Inflammatory macrophage treated with lipopolysaccharide for 1 hour (primary cell): ENCODE results near the gene PDHB.
A peak's percentile ranks its signal among the peaks of the same experiment; 100 is the strongest.
"Not testable (repeated sequence)": the region's sequence is repeated elsewhere in the genome, so short reads cannot be mapped to it uniquely, and the experiment has no call there.

Experiments
- DNase-seq, 2 donors: peaks; one replicate each; pipeline ENCODE4 v3.0.0-alpha.2; 2020 to 2022

The PDHB gene

GRCh38 chr3:58433400-58434167 is at the start of gene PDHB:
Gene PDHB (minus strand): TSS chr3:58433832. CDS start chr3:58433809, 23 bp downstream.
- DNase-seq, result peak; percentile 82 to 84

- DNase-seq, result no peak
These were observed 49.4 kb upstream of the PDHB start for GRCh38 chr3:58482917-58483636.

- DNase-seq, result no peak
These were observed 46.7 kb upstream of the PDHB start for GRCh38 chr3:58480309-58480708.

GRCh38 chr3:58478781-58479180 is 45.1 kb upstream of the PDHB start:
- DNase-seq, result no peak

- no peak for DNase-seq
These were observed 41.4 kb upstream of the PDHB start for GRCh38 chr3:58474967-58475578.

- peak; percentile 78 to 87 for DNase-seq
These were observed 40.8 kb upstream of the PDHB start for GRCh38 chr3:58474348-58474911.

GRCh38 chr3:58473275-58473674 is 39.6 kb upstream of the PDHB start:
- no peak for DNase-seq

GRCh38 chr3:58471025-58471887 is 37.6 kb upstream of the PDHB start:
- peak; percentile 75 to 80 for DNase-seq

GRCh38 chr3:58470363-58471024 is 36.9 kb upstream of the PDHB start:
- DNase-seq, result no peak

GRCh38 chr3:58469096-58469495 is 35.5 kb upstream of the PDHB start:
- DNase-seq, result no peak

GRCh38 chr3:58466899-58467563 is 33.4 kb upstream of the PDHB start:
- DNase-seq, result no peak

- no peak for DNase-seq
These were observed 31.2 kb upstream of the PDHB start for GRCh38 chr3:58464866-58465265.

- DNase-seq, result no peak
These were observed 30.3 kb upstream of the PDHB start for GRCh38 chr3:58463942-58464271.

- peak; percentile 55 to 74 for DNase-seq
These were observed 29.7 kb upstream of the PDHB start for GRCh38 chr3:58463181-58463941.

GRCh38 chr3:58462829-58463180 is 29.2 kb upstream of the PDHB start:
- DNase-seq, result no peak

- DNase-seq, result no peak
These were observed 25.5 kb upstream of the PDHB start for GRCh38 chr3:58459160-58459559.

GRCh38 chr3:58452176-58452575 is 18.5 kb upstream of the PDHB start:
- DNase-seq, result no peak

- no peak for DNase-seq
These were observed 8.2 kb upstream of the PDHB start for GRCh38 chr3:58441514-58442450.

- DNase-seq, result not testable (repeated sequence)
These were observed 7.3 kb upstream of the PDHB start for GRCh38 chr3:58440996-58441355.

- not testable (repeated sequence) for DNase-seq
These were observed 3.6 kb upstream of the PDHB start for GRCh38 chr3:58437276-58437675.
